Nephron (organoid): ENCODE data around the gene RGR.

Source experiments
- H3K27ac Mint-ChIP-seq, 3 experiments: 2 replicates each; pipeline ENCODE4 v1.8.0; 2020; ENCODE audit warnings: mixed read lengths in 3 of 3, mild to moderate bottlenecking in 2 of 3, moderate library complexity in 1 of 3
- H3K27me3 Mint-ChIP-seq: 2 replicates; pipeline ENCODE4 v1.8.0; 2021; ENCODE audit warnings: low read depth, mild to moderate bottlenecking, moderate library complexity, mixed read lengths
- H3K36me3 Mint-ChIP-seq: 2 replicates; pipeline ENCODE4 v1.8.0; 2020; ENCODE audit warnings: low read depth, mixed read lengths
- H3K4me1 Mint-ChIP-seq: 2 replicates; pipeline ENCODE4 v1.8.0; 2020; ENCODE audit warnings: mixed read lengths
- H3K4me3 Mint-ChIP-seq, 3 experiments: 2 replicates each; pipeline ENCODE4 v1.8.0; 2020; ENCODE audit warnings: mild to moderate bottlenecking in 3 of 3, mixed read lengths in 3 of 3, moderate library complexity in 2 of 3
- H3K9me3 Mint-ChIP-seq: 2 replicates; pipeline ENCODE4 v1.8.0; 2020; ENCODE audit warnings: mixed read lengths
- CTCF ChIP-seq, 3 experiments: fragments of 200-600 bp; sonication (generic); IDR thresholded peaks; one replicate each; pipeline ENCODE4 v1.5.0; 2021; ENCODE audit warnings: antibody characterized with exemption in 3 of 3; ENCODE audit not compliant: unreplicated experiment in 3 of 3

The RGR gene

GRCh38 chr10:84204610-84205009 is 40.2 kb upstream of the RGR start:
- no peaks in the 10 kb centered on the region for H3K4me1 Mint-ChIP-seq
- no peaks in the 10 kb centered on the region for H3K36me3 Mint-ChIP-seq
- no peaks in the 10 kb centered on the region for H3K9me3 Mint-ChIP-seq
- no peak overlapping the region for H3K27ac Mint-ChIP-seq
- TF ChIP-seq CTCF (IDR thresholded peaks at IDR 0.05; ENCODE audit: unreplicated experiment in 3 of 3), result no peak
- H3K27me3 Mint-ChIP-seq, result peaks cover 38% of the 10 kb centered on the region
- H3K4me3 Mint-ChIP-seq, result no peak overlapping the region

GRCh38 chr10:84205049-84205852 is 39.6 kb upstream of the RGR start:
- no peak overlapping the region for H3K27ac Mint-ChIP-seq
- peaks cover 38% of the 10 kb centered on the region for H3K27me3 Mint-ChIP-seq
- no peaks in the 10 kb centered on the region for H3K36me3 Mint-ChIP-seq
- TF ChIP-seq CTCF (IDR thresholded peaks at IDR 0.05; ENCODE audit: unreplicated experiment in 3 of 3), result peak; percentile 71 to 81 (median 72)
- H3K9me3 Mint-ChIP-seq, result no peaks in the 10 kb centered on the region
- H3K4me3 Mint-ChIP-seq, result no peak overlapping the region
- no peaks in the 10 kb centered on the region for H3K4me1 Mint-ChIP-seq

GRCh38 chr10:84205853-84206525 is 38.9 kb upstream of the RGR start:
- Mint-ChIP-seq H3K9me3 (no peaks in the 10 kb centered on the region), H3K27ac (no peak overlapping the region), H3K4me1 (no peaks in the 10 kb centered on the region), H3K27me3 (peaks cover 34% of the 10 kb centered on the region), H3K36me3 (no peaks in the 10 kb centered on the region), H3K4me3 (no peak overlapping the region)
- TF ChIP-seq CTCF (IDR thresholded peaks at IDR 0.05; ENCODE audit: unreplicated experiment in 3 of 3), result peak in 1 of 3 experiments; percentile 4

- Mint-ChIP-seq H3K4me3 (no peak overlapping the region), H3K4me1 (no peaks in the 10 kb centered on the region), H3K27ac (no peak overlapping the region), H3K27me3 (peaks cover 40% of the 10 kb centered on the region), H3K9me3 (no peaks in the 10 kb centered on the region), H3K36me3 (no peaks in the 10 kb centered on the region)
- TF ChIP-seq CTCF (IDR thresholded peaks at IDR 0.05; ENCODE audit: unreplicated experiment in 3 of 3), result no peak
These were observed 36.8 kb upstream of the RGR start for GRCh38 chr10:84208023-84208422.

GRCh38 chr10:84211566-84211965 is 33.3 kb upstream of the RGR start:
- no peak for TF ChIP-seq CTCF (IDR thresholded peaks at IDR 0.05; ENCODE audit: unreplicated experiment in 3 of 3)
- Mint-ChIP-seq H3K27me3 (peaks cover 32% of the 10 kb centered on the region), H3K4me3 (no peak overlapping the region), H3K9me3 (no peaks in the 10 kb centered on the region), H3K4me1 (no peaks in the 10 kb centered on the region), H3K27ac (no peak overlapping the region), H3K36me3 (no peaks in the 10 kb centered on the region)
